HG03575 (cell line): Measurements from ENCODE around the gene BRIP1.

Experiments
- ATAC-seq: cut with Tn5 transposase; IDR thresholded peaks from one replicate; pipeline ENCODE4 v1.9.1; 2021; ENCODE audit not compliant: unreplicated experiment, insufficient number of reproducible peaks, low FRiP score; ENCODE audit errors: extremely low read depth

BRIP1 gene

DNA sequence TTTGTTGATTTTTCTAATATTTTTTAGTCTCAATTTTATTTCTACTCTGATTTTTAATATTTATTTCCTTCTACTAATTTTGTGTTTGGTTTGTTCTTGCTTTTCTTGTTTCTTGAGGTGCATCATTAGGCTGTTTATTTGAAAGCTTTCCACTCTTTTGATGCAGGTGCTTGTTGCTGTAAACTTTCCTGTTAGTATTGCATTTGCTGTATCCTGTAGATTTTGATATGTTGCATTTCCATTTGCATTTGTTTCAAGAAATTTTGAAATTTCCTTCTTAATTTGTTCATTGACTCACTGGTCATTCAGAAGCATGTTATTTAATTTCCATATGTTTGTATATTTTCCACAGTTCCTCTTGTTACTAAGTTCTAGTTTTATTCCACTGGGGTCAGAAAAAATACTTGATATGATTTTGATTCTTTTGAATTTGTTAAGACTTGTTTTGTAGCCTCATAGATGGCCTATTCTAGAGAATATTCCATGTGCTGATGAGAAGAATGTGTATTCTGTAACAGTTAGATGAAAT, 229.3 kb downstream of the BRIP1 start:
- no peak for ATAC-seq

- ATAC-seq = no peak
These were observed 230.5 kb downstream of the BRIP1 start for GRCh38 chr17:61632826-61633225.

DNA sequence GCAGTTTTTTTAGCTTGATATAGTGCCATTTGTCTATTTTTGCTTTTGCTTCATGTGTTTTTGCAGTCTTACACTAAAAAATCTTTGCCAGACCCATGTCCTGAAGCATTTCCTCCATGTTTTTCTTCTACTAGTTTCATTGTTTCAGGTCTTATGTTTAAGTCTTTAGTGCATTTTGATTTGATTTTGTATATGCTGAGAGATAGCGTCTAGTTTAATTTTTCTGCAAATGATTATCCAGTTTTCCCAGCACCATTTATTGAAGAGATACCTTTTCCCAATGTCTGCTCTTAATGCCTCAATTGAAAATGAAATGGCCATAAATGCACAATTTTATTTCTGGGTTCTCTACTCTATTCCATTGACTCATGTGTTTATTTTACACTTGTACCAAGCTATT, 231.5 kb downstream of the BRIP1 start:
- no peak for ATAC-seq
